ENCODE results near the gene HBG2. TPM values are rescaled to one million over a fixed set of nuclear protein-coding genes. Genes with fewer than 3 reads are reported as not detected.
A peak's percentile ranks its signal among the peaks of the same experiment; 100 is the strongest.

The HBG2 gene
- total and polyA plus RNA-seq, 9 of the 15 experiments (the other 6 are each of a cell fraction or from before 2014, with no cell fraction given) = 1,626 to 58,619 (median 10,515) TPM

DNA sequence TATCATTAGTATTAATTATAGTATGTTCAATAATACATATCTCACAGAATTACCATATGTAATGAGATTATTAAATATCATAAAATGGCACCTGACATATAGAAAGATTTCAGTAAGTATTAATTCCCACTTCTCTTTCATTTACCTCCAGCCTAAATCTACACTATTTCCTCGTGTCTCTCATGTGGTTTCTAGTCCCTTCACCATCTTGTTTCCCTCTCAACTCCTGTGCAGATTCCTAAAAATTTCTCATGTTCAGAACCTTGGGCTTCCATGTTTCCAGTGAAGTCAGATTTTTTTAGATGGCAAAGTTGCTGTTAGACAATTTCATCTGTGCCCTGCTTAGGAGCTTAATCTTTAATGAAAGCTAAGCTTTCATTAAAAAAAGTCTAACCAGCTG is 29.3 kb upstream of the HBG2 start (continued):
- TF ChIP-seq, protein P1, sequence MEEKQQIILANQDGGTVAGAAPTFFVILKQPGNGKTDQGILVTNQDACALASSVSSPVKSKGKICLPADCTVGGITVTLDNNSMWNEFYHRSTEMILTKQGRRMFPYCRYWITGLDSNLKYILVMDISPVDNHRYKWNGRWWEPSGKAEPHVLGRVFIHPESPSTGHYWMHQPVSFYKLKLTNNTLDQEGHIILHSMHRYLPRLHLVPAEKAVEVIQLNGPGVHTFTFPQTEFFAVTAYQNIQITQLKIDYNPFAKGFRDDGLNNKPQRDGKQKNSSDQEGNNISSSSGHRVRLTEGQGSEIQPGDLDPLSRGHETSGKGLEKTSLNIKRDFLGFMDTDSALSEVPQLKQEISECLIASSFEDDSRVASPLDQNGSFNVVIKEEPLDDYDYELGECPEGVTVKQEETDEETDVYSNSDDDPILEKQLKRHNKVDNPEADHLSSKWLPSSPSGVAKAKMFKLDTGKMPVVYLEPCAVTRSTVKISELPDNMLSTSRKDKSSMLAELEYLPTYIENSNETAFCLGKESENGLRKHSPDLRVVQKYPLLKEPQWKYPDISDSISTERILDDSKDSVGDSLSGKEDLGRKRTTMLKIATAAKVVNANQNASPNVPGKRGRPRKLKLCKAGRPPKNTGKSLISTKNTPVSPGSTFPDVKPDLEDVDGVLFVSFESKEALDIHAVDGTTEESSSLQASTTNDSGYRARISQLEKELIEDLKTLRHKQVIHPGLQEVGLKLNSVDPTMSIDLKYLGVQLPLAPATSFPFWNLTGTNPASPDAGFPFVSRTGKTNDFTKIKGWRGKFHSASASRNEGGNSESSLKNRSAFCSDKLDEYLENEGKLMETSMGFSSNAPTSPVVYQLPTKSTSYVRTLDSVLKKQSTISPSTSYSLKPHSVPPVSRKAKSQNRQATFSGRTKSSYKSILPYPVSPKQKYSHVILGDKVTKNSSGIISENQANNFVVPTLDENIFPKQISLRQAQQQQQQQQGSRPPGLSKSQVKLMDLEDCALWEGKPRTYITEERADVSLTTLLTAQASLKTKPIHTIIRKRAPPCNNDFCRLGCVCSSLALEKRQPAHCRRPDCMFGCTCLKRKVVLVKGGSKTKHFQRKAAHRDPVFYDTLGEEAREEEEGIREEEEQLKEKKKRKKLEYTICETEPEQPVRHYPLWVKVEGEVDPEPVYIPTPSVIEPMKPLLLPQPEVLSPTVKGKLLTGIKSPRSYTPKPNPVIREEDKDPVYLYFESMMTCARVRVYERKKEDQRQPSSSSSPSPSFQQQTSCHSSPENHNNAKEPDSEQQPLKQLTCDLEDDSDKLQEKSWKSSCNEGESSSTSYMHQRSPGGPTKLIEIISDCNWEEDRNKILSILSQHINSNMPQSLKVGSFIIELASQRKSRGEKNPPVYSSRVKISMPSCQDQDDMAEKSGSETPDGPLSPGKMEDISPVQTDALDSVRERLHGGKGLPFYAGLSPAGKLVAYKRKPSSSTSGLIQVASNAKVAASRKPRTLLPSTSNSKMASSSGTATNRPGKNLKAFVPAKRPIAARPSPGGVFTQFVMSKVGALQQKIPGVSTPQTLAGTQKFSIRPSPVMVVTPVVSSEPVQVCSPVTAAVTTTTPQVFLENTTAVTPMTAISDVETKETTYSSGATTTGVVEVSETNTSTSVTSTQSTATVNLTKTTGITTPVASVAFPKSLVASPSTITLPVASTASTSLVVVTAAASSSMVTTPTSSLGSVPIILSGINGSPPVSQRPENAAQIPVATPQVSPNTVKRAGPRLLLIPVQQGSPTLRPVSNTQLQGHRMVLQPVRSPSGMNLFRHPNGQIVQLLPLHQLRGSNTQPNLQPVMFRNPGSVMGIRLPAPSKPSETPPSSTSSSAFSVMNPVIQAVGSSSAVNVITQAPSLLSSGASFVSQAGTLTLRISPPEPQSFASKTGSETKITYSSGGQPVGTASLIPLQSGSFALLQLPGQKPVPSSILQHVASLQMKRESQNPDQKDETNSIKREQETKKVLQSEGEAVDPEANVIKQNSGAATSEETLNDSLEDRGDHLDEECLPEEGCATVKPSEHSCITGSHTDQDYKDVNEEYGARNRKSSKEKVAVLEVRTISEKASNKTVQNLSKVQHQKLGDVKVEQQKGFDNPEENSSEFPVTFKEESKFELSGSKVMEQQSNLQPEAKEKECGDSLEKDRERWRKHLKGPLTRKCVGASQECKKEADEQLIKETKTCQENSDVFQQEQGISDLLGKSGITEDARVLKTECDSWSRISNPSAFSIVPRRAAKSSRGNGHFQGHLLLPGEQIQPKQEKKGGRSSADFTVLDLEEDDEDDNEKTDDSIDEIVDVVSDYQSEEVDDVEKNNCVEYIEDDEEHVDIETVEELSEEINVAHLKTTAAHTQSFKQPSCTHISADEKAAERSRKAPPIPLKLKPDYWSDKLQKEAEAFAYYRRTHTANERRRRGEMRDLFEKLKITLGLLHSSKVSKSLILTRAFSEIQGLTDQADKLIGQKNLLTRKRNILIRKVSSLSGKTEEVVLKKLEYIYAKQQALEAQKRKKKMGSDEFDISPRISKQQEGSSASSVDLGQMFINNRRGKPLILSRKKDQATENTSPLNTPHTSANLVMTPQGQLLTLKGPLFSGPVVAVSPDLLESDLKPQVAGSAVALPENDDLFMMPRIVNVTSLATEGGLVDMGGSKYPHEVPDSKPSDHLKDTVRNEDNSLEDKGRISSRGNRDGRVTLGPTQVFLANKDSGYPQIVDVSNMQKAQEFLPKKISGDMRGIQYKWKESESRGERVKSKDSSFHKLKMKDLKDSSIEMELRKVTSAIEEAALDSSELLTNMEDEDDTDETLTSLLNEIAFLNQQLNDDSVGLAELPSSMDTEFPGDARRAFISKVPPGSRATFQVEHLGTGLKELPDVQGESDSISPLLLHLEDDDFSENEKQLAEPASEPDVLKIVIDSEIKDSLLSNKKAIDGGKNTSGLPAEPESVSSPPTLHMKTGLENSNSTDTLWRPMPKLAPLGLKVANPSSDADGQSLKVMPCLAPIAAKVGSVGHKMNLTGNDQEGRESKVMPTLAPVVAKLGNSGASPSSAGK (IDR thresholded peaks at IDR 0.05) = peak; percentile 51; the same call in 1 of the 2 replicates
